Keratinocyte (primary cell): ENCODE data around the gene MAST2. TPM values are rescaled to one million over a fixed set of nuclear protein-coding genes. Genes with fewer than 3 reads are reported as not detected.

ENCODE experiments used
- DNase-seq: peaks from one replicate; pipeline ENCODE4 v3.0.0-alpha.2; 2011; ENCODE audit warnings: low read depth, missing footprints, low spot score
- FAIRE-seq: peaks from 2 replicates; lab custom pipeline; 2011; peaks lifted over from hg19 to GRCh38; lab: Jason Lieb, UNC
- H2AFZ ChIP-seq: 2 replicates; pipeline ENCODE4 v1.6.0; 2012; ENCODE audit warnings: low read length, control low read depth, inconsistent platforms; ENCODE audit not compliant: control insufficient read depth
- H3K27ac ChIP-seq: 2 replicates; pipeline ENCODE4 v1.5.1; 2011; ENCODE audit warnings: low read length; ENCODE audit not compliant: control insufficient read depth, insufficient read depth
- H3K27me3 ChIP-seq: 3 replicates; pipeline ENCODE4 v1.6.0; 2011; ENCODE audit warnings: low read length; ENCODE audit not compliant: control insufficient read depth, insufficient read depth; ENCODE audit errors: extremely low read depth
- H3K36me3 ChIP-seq, 2 experiments: 2 replicates in 1 of 2; 3 replicates in 1 of 2; pipeline ENCODE4 v1.5.1; 2011; ENCODE audit warnings: low read length in 2 of 2, mild to moderate bottlenecking in 1 of 2; ENCODE audit not compliant: control insufficient read depth in 2 of 2, insufficient read depth in 2 of 2; ENCODE audit errors: extremely low read depth in 1 of 2
- H3K4me1 ChIP-seq: 3 replicates; pipeline ENCODE4 v1.5.1; 2011; ENCODE audit warnings: low read length; ENCODE audit not compliant: control insufficient read depth, insufficient read depth; ENCODE audit errors: extremely low read depth
- H3K4me2 ChIP-seq: 3 replicates; pipeline ENCODE4 v1.6.0; 2011; ENCODE audit warnings: low read depth, low read length; ENCODE audit not compliant: control insufficient read depth, insufficient read depth; ENCODE audit errors: extremely low read depth
- H3K4me3 ChIP-seq, 3 experiments: fragments of 200-600 bp in 1 of 3; sonication (generic) in 1 of 3; 2 replicates in 2 of 3; 3 replicates in 1 of 3; pipeline ENCODE4 v1.5.1; 2011 to 2016; ENCODE audit warnings: low read length in 3 of 3, mild to moderate bottlenecking in 3 of 3, control low read depth in 2 of 3, inconsistent platforms in 1 of 3, low read depth in 1 of 3, mixed read lengths in 1 of 3, mixed run types in 1 of 3, moderate library complexity in 1 of 3; ENCODE audit not compliant: control insufficient read depth in 2 of 3, insufficient read depth in 2 of 3; ENCODE audit errors: extremely low read depth in 1 of 3
- H3K79me2 ChIP-seq: 2 replicates; pipeline ENCODE4 v1.6.0; 2012; ENCODE audit warnings: low read length; ENCODE audit not compliant: control insufficient read depth, insufficient read depth
- H3K9ac ChIP-seq: 3 replicates; pipeline ENCODE4 v1.6.0; 2011; ENCODE audit warnings: low read length; ENCODE audit not compliant: control insufficient read depth, insufficient read depth; ENCODE audit errors: extremely low read depth
- H3K9me1 ChIP-seq: 3 replicates; pipeline ENCODE4 v1.6.0; 2011; ENCODE audit warnings: low read length; ENCODE audit not compliant: control insufficient read depth, insufficient read depth; ENCODE audit errors: extremely low read depth
- H3K9me3 ChIP-seq: 2 replicates; pipeline ENCODE4 v1.5.1; 2012; ENCODE audit warnings: low read depth, low read length; ENCODE audit not compliant: control insufficient read depth
- H4K20me1 ChIP-seq: 3 replicates; pipeline ENCODE4 v1.6.0; 2011; ENCODE audit warnings: low read length; ENCODE audit not compliant: control insufficient read depth, insufficient read depth; ENCODE audit errors: extremely low read depth
- CTCF ChIP-seq, 3 experiments: IDR thresholded peaks in 1 of 3; conservative IDR thresholded peaks in 1 of 3; optimal IDR thresholded peaks in 1 of 3; 2 replicates in 2 of 3; 3 replicates in 1 of 3; pipeline versions ENCODE3 to v1.5.1; 2011; ENCODE audit warnings: low read length in 3 of 3, mild to moderate bottlenecking in 3 of 3, moderate library complexity in 2 of 3, control low read depth in 1 of 3, inconsistent platforms in 1 of 3; ENCODE audit not compliant: insufficient read depth in 2 of 3; ENCODE audit errors: extremely low read depth in 1 of 3
- EZH2 ChIP-seq: IDR thresholded peaks from one replicate; pipeline ENCODE4 v1.6.1; 2012; ENCODE audit warnings: inconsistent platforms, mild to moderate bottlenecking, low read length, moderate library complexity
- dilution Hi-C: fragments of 300-500 bp; cut with MboI; formaldehyde crosslinking; loops from one replicate; pipeline ENCODE4 v1.7.0; 2020; ENCODE audit warnings: low sequenced_read_pairs; ENCODE audit not compliant: extremely low pct_ligation_motif_present
- polyA plus RNA-seq, 5 experiments: library from polyadenylated mRNA; depleted of rRNA in 3 of 5; stranded (reverse) in 3 of 5; stranded (forward) in 1 of 5; unstranded in 1 of 5; fragments of >200 nt; gene quantifications; 1 replicate in 1 of 5; 2 replicates in 3 of 5; 3 replicates in 1 of 5; pipeline versions ENCODE4 v1.2.1 to v1.2.3, GENCODE V29; 2011 to 2012; ENCODE audit warnings: missing spikeins in 2 of 5, low read depth in 1 of 5, low replicate concordance in 1 of 5

The MAST2 gene
- polyA plus RNA-seq, 1 donor (not counting 4 experiments of a cell fraction or from before 2014, with no cell fraction given) = 12.2 TPM

GRCh38 chr1:45789601-45790000 is 13.8 kb upstream of the MAST2 start:
- no peak overlapping the region for H3K4me3 ChIP-seq
- no peak overlapping the region for H2AFZ ChIP-seq
- H3K9me3 ChIP-seq = no peaks in the 10 kb centered on the region
- dilution Hi-C loops = no loop called here
- H4K20me1 ChIP-seq = no peaks in the 10 kb centered on the region
- no peak for TF ChIP-seq CTCF (optimal IDR thresholded peaks at IDR 0.05 in 1 of 3, IDR thresholded peaks at IDR 0.05 in 1 of 3, conservative IDR thresholded peaks at IDR 0.05 in 1 of 3; ENCODE audit: extremely low read depth in 1 of 3, insufficient read depth in 2 of 3, low read length in 3 of 3)
- TF ChIP-seq EZH2 = no peak
- FAIRE-seq = no peak
- H3K27ac ChIP-seq = no peak overlapping the region
- H3K27me3 ChIP-seq = no peaks in the 10 kb centered on the region
- no peak for DNase-seq
- no peak overlapping the region for H3K4me2 ChIP-seq
- H3K9ac ChIP-seq = no peak overlapping the region
- H3K4me1 ChIP-seq = no peaks in the 10 kb centered on the region
- H3K36me3 ChIP-seq = no peaks in the 10 kb centered on the region
- H3K79me2 ChIP-seq = no peaks in the 10 kb centered on the region
- no peaks in the 10 kb centered on the region for H3K9me1 ChIP-seq

- Histone ChIP-seq H3K27ac (no peak overlapping the region), H3K4me3 (no peak overlapping the region), H2AFZ (no peak overlapping the region), H3K9me3 (no peaks in the 10 kb centered on the region), H3K9me1 (no peaks in the 10 kb centered on the region), H3K79me2 (no peaks in the 10 kb centered on the region), H3K36me3 (no peaks in the 10 kb centered on the region), H4K20me1 (no peaks in the 10 kb centered on the region), H3K27me3 (no peaks in the 10 kb centered on the region), H3K4me2 (no peak overlapping the region), H3K9ac (no peak overlapping the region), H3K4me1 (no peaks in the 10 kb centered on the region)
- dilution Hi-C loops = no loop called here
- no peak for FAIRE-seq
- no peak for TF ChIP-seq CTCF (optimal IDR thresholded peaks at IDR 0.05 in 1 of 3, IDR thresholded peaks at IDR 0.05 in 1 of 3, conservative IDR thresholded peaks at IDR 0.05 in 1 of 3; ENCODE audit: extremely low read depth in 1 of 3, insufficient read depth in 2 of 3, low read length in 3 of 3)
- no peak for TF ChIP-seq EZH2
- DNase-seq = no peak
Measured at GRCh38 chr1:45792744-45793143, 10.7 kb upstream of the MAST2 start.
